H9 (cell line): ENCODE data around the gene MTG2. TPM values are rescaled to one million over a fixed set of nuclear protein-coding genes. Genes with fewer than 3 reads are reported as not detected.

ENCODE experiments used
- DNase-seq: peaks from one replicate; pipeline ENCODE4 v3.0.0-alpha.2; 2017
- H2AFZ ChIP-seq: one replicate; pipeline ENCODE4 v1.6.1; 2013; ENCODE audit warnings: mild to moderate bottlenecking, low read length, control low read depth, moderate library complexity
- H2AK5ac ChIP-seq: 2 replicates; pipeline ENCODE4 v1.6.1; 2013; ENCODE audit warnings: low read length, control low read depth, mixed read lengths; ENCODE audit not compliant: insufficient read length
- H2BK120ac ChIP-seq: one replicate; pipeline ENCODE4 v1.6.1; 2013; ENCODE audit warnings: low read depth, mild to moderate bottlenecking, low read length, control low read depth, inconsistent platforms; ENCODE audit not compliant: poor library complexity, severe bottlenecking
- H2BK12ac ChIP-seq: 2 replicates; pipeline ENCODE4 v1.6.1; 2013; ENCODE audit warnings: low read length, control low read depth, mixed read lengths, low read depth; ENCODE audit not compliant: insufficient read length
- H2BK15ac ChIP-seq: 2 replicates; pipeline ENCODE4 v1.6.1; 2013; ENCODE audit warnings: low read depth, low read length, control low read depth
- H2BK20ac ChIP-seq: one replicate; pipeline ENCODE4 v1.6.1; 2013; ENCODE audit warnings: low read depth, mild to moderate bottlenecking, low read length, control low read depth, inconsistent platforms; ENCODE audit not compliant: poor library complexity, severe bottlenecking
- H2BK5ac ChIP-seq: 2 replicates; pipeline ENCODE4 v1.6.1; 2013; ENCODE audit warnings: low read length, control low read depth, mixed read lengths; ENCODE audit not compliant: insufficient read length
- H3K14ac ChIP-seq: 2 replicates; pipeline ENCODE4 v1.6.1; 2013; ENCODE audit warnings: low read length, control low read depth; ENCODE audit not compliant: insufficient read depth
- H3K18ac ChIP-seq: 2 replicates; pipeline ENCODE4 v1.6.1; 2013; ENCODE audit warnings: low read depth, mild to moderate bottlenecking, mixed read lengths, low read length, control low read depth; ENCODE audit not compliant: insufficient read length
- H3K23ac ChIP-seq: 2 replicates; pipeline ENCODE4 v1.6.1; 2013; ENCODE audit warnings: low read length, control low read depth, mixed read lengths, low read depth; ENCODE audit not compliant: insufficient read length
- H3K23me2 ChIP-seq: 2 replicates; pipeline ENCODE4 v1.6.1; 2013; ENCODE audit warnings: low read depth, mild to moderate bottlenecking, mixed read lengths, low read length, control low read depth; ENCODE audit not compliant: insufficient read length, poor library complexity, severe bottlenecking
- H3K27ac ChIP-seq: 2 replicates; pipeline ENCODE4 v1.5.1; 2013; ENCODE audit warnings: low read length, control low read depth, mixed read lengths, low read depth; ENCODE audit not compliant: insufficient read length
- H3K27me3 ChIP-seq: 2 replicates; pipeline ENCODE4 v1.6.1; 2013; ENCODE audit warnings: low read length, control low read depth, inconsistent platforms; ENCODE audit not compliant: insufficient read depth
- H3K4ac ChIP-seq: 2 replicates; pipeline ENCODE4 v1.6.1; 2013; ENCODE audit warnings: low read depth, mild to moderate bottlenecking, control low read depth, inconsistent platforms, low read length, moderate library complexity
- H3K4me1 ChIP-seq: 2 replicates; pipeline ENCODE4 v1.6.1; 2013; ENCODE audit warnings: low read length, control low read depth, inconsistent platforms; ENCODE audit not compliant: insufficient read depth
- H3K4me2 ChIP-seq: 2 replicates; pipeline ENCODE4 v1.6.1; 2013; ENCODE audit warnings: low read length, control low read depth, mixed read lengths; ENCODE audit not compliant: insufficient read length, insufficient read depth
- H3K56ac ChIP-seq: 2 replicates; pipeline ENCODE4 v1.6.1; 2013; ENCODE audit warnings: low read depth, mild to moderate bottlenecking, mixed read lengths, low read length, control low read depth; ENCODE audit not compliant: insufficient read length
- H3K79me1 ChIP-seq: 2 replicates; pipeline ENCODE4 v1.6.1; 2013; ENCODE audit warnings: low read depth, mild to moderate bottlenecking, moderate library complexity, low read length, control low read depth, inconsistent platforms; ENCODE audit not compliant: insufficient read depth, poor library complexity, severe bottlenecking
- H3K79me2 ChIP-seq: 2 replicates; pipeline ENCODE4 v1.6.1; 2013; ENCODE audit warnings: low read length, control low read depth, inconsistent platforms; ENCODE audit not compliant: insufficient read depth
- H3K9ac ChIP-seq: 2 replicates; pipeline ENCODE4 v1.6.1; 2013; ENCODE audit warnings: low read length, control low read depth, mixed read lengths; ENCODE audit not compliant: insufficient read length; ENCODE audit errors: extremely low read depth
- H3K9me3 ChIP-seq: one replicate; pipeline ENCODE4 v1.6.1; 2013; ENCODE audit warnings: low read depth, low read length, inconsistent platforms; ENCODE audit not compliant: control insufficient read depth
- H3T11ph ChIP-seq: one replicate; pipeline ENCODE4 v1.6.1; 2013; ENCODE audit warnings: mild to moderate bottlenecking, low read length, control low read depth, inconsistent platforms
- H4K20me1 ChIP-seq: one replicate; pipeline ENCODE4 v1.6.1; 2013; ENCODE audit not compliant: control insufficient read depth, insufficient read length, insufficient read depth
- H4K5ac ChIP-seq: 2 replicates; pipeline ENCODE4 v1.6.1; 2013; ENCODE audit warnings: low read depth, mild to moderate bottlenecking, mixed read lengths, low read length, control low read depth; ENCODE audit not compliant: insufficient read length
- H4K8ac ChIP-seq: replicated peaks from 2 replicates; pipeline ENCODE4 v1.6.1; 2013; ENCODE audit warnings: low read length, control low read depth, mixed read lengths, low read depth; ENCODE audit not compliant: insufficient read length
- H4K91ac ChIP-seq: 2 replicates; pipeline ENCODE4 v1.6.1; 2013; ENCODE audit warnings: low read depth, mild to moderate bottlenecking, moderate library complexity, mixed read lengths, low read length, control low read depth; ENCODE audit not compliant: insufficient read length
- H3K27ac Mint-ChIP-seq, 3 experiments: 2 replicates in 2 of 3; 3 replicates in 1 of 3; pipeline ENCODE4 v1.8.0; 2020 to 2021; ENCODE audit warnings: mixed read lengths in 3 of 3, mild to moderate bottlenecking in 1 of 3, moderate library complexity in 1 of 3
- H3K27me3 Mint-ChIP-seq: 2 replicates; pipeline ENCODE4 v1.8.0; 2021; ENCODE audit warnings: low read depth, mild to moderate bottlenecking, moderate library complexity, mixed read lengths
- H3K36me3 Mint-ChIP-seq, 3 experiments: 2 replicates in 2 of 3; 3 replicates in 1 of 3; pipeline ENCODE4 v1.8.0; 2020 to 2021; ENCODE audit warnings: low read depth in 3 of 3, mixed read lengths in 3 of 3; ENCODE audit not compliant: insufficient read depth in 1 of 3
- H3K4me1 Mint-ChIP-seq, 2 experiments: 2 replicates each; pipeline ENCODE4 v1.8.0; 2020; ENCODE audit warnings: mixed read lengths in 2 of 2
- H3K4me3 Mint-ChIP-seq, 2 experiments: 2 replicates in 1 of 2; 3 replicates in 1 of 2; pipeline ENCODE4 v1.8.0; 2020 to 2021; ENCODE audit warnings: mild to moderate bottlenecking in 2 of 2, mixed read lengths in 2 of 2, moderate library complexity in 1 of 2
- H3K9me3 Mint-ChIP-seq, 2 experiments: 2 replicates in 1 of 2; 3 replicates in 1 of 2; pipeline ENCODE4 v1.8.0; 2020; ENCODE audit warnings: mild to moderate bottlenecking in 2 of 2, mixed read lengths in 2 of 2, moderate library complexity in 1 of 2
- CTCF ChIP-seq: fragments of 200-600 bp; sonication (generic); conservative IDR thresholded peaks from 3 replicates; pipeline ENCODE4 v1.8.0; 2021; ENCODE audit warnings: antibody characterized with exemption, mild to moderate bottlenecking
- WGBS: extraction: QIAGEN DNeasy Blood & Tissue Kit; methylation state at CpG from one replicate; pipeline ENCODE4 v1.1.7; 2013; ENCODE audit warnings: missing lambda C conversion rate, low lambda C conversion rate, mixed read lengths; ENCODE audit not compliant: insufficient read length; ENCODE audit errors: extremely low coverage; 5-methylcytosine and 5-hydroxymethylcytosine counted together
- total RNA-seq: library from RNA; stranded (reverse); gene quantifications from 2 replicates; pipeline ENCODE4 v1.2.1, GENCODE V29; 2021

Gene MTG2
- total RNA-seq, 1 experiment from 2014 or later = 25.1 TPM

DNA sequence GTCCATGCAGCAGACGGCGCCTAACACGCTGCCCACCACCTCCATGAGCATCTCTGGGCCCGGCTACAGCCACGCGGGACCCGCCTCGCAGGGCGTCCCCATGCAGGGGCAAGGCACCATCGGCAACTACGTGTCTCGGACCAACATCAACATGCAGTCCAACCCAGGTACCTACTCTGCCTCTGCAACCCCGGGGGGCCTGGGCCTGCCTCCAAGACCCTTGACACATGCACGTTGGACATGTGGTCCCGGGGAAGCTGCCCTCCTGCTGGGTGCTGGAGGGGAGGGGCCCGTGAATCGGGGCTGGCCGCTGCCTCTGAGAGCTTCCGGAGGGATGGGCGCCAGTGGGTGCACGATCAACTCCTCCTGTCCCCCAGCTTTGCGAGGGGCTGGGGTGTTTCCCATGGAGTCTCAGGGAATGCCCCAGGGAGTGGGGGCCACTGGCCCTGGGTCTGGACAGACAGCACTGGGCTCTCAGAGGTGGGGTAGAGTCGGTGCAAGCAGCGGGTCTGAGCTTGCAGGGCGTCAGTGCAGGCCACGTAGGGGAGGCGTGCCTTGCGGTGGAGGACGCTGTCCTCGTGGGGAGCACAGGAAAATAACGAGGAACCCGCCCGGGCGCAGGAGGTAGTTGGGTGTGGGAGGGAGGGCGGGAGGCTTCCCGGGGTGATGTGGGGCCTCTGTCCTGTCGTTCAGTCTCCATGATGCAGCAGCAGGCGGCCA is 19.9 kb upstream of the MTG2 start:
- Mint-ChIP-seq H3K27me3 (no peaks in the 10 kb centered on the region), H3K9me3 (no peaks in the 10 kb centered on the region; a peak in 1 of 5 replicates), H3K4me3 (no peak overlapping the region), H3K27ac (no peak overlapping the region; a peak in 1 of 7 replicates), H3K4me1 (0 out of 4 replicates have a peak, but pooled peaks cover 0 to 2% of the 10 kb centered on the region in 2 experiments), H3K36me3 (peaks cover 28 to 64% (median 55%) of the 10 kb centered on the region in 3 experiments)
- Histone ChIP-seq H3K14ac (no peak overlapping the region), H3K4me1 (no peaks in the 10 kb centered on the region), H3K23ac (no peak overlapping the region), H3K27me3 (no peaks in the 10 kb centered on the region), H2BK15ac (no peak overlapping the region), H4K8ac (no peak overlapping the region), H3K79me1 (no peaks in the 10 kb centered on the region), H2BK5ac (no peak overlapping the region), H3K18ac (no peak overlapping the region), H3K9ac (no peak overlapping the region), H3K56ac (no peak overlapping the region), H3K23me2 (no peaks in the 10 kb centered on the region), H3K4ac (no peak overlapping the region), H3T11ph (no peak overlapping the region), H4K5ac (no peak overlapping the region), H3K4me2 (no peak overlapping the region), H3K79me2 (0 out of 2 replicates have a peak, but pooled peaks cover 2% of the 10 kb centered on the region), H2BK12ac (no peak overlapping the region), H3K9me3 (no peaks in the 10 kb centered on the region), H2AFZ (no peak overlapping the region), H2BK20ac (no peak overlapping the region), H2AK5ac (no peak overlapping the region), H4K91ac (no peak overlapping the region), H2BK120ac (no peak overlapping the region), H3K27ac (no peak overlapping the region), H4K20me1 (no peaks in the 10 kb centered on the region)
- DNase-seq = no peak
- WGBS = no CpG with 5 or more reads among the region's 38 CpGs
- TF ChIP-seq CTCF = no peak
